NCI-H82 treated with DMSO at 0.1 percent for 48 hours (cell line): ENCODE measurements around the gene OR52N5.

ENCODE experiments used
- DNase-seq: peaks from one replicate; lab custom pipeline; 2025; ENCODE audit not compliant: unreplicated experiment; lab: John Stamatoyannopoulos, UW

Gene OR52N5

GRCh38 chr11:5783255-5783654 is at the start of gene OR52N5:
OR52N5 (minus strand) TSS chr11:5783355; CDS start chr11:5778634, 4,721 bp downstream.
- no peak for DNase-seq

GRCh38 chr11:5831196-5831829 is 48.2 kb upstream of the OR52N5 start:
- DNase-seq: no peak

DNA sequence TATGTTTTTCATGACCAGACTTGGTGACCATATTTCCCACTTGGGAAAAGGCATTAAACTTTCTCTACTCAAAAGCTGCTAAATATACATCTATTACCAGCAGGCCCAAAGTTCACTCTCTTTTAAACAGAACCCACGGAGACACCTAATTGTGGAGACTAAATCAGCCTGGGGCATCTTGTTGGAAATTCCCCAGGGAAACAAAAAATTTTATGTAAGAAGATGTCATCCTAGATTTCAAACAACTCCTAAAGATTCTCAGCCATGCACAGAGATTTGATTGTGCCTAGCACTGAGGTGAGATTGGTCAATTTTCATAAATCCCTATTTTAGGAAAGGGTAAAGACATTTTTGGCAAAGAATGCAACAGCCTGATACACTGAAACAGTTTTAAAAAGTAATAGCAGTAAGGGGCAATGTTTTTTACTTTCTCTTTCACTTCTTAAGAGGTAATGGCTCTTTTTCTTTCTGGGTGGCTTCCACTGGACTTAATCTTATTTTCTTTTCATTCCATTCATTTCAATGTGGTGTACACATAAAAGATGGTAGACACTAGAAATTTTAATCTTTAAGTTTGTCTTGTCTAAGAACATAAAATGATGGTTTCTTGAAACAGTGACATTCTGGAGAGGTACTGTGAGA is 35.2 kb upstream of the OR52N5 start:
- DNase-seq: no peak

DNA sequence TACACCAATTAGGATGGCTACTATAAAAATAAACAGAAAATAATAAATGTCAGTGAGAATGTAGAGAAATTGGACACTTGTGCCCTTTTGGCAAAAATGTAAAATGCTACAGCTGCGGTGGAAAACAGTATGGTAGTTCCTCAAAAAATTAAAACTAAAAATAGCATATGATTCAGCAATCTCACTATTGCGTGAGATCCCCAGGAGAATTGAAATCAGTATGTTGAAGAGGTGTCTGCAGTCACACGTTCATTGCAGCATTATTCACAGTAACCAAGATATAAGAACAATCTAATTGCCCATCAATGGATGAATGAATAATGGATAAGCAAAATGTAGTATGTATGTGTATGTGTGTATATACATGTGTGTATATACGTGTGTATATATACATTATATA is 32.4 kb upstream of the OR52N5 start:
- DNase-seq: no peak

DNA sequence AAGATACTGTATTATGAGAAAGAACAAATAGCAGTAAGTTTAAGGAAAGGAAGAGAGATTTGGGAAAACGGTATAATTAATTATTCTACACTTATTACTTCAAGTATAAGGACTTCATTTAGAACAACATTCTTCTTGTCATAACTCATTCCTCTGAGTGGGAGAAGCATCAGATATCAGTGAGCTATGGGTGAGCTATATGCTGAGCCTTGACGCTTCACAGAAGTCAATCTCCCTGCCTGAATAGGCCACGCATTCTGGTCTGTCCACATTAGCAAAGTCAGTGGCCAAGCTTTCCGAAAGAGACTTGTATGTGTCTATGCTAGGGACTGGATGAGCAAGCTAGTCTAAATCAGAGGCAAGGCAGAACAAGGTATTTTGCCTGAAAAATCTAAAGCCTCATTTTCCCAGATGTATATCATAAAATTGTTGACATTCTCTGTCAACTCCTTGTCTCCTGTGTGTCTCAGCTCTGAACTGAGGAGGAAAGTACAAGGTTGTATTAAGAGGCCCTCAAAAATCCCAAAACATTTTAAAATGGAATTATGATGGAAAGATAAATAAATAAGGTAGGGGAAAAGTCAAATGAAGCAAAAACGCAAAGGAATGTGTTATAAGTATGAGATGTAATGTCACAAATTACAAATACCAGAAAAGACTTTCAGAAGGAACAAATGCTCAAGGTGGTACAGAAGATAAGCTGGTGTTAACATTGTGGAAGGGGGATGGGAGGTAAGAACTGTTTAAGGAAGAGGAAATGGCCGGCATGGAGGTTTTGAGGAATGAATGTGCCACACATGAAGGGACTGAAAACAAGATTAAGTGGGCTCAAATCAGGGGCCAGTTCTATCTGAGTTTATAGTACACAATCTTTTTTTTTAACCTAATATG is 27.0 kb upstream of the OR52N5 start:
- no peak for DNase-seq

GRCh38 chr11:5809122-5809519 is 26.0 kb upstream of the OR52N5 start:
- DNase-seq: no peak

DNA sequence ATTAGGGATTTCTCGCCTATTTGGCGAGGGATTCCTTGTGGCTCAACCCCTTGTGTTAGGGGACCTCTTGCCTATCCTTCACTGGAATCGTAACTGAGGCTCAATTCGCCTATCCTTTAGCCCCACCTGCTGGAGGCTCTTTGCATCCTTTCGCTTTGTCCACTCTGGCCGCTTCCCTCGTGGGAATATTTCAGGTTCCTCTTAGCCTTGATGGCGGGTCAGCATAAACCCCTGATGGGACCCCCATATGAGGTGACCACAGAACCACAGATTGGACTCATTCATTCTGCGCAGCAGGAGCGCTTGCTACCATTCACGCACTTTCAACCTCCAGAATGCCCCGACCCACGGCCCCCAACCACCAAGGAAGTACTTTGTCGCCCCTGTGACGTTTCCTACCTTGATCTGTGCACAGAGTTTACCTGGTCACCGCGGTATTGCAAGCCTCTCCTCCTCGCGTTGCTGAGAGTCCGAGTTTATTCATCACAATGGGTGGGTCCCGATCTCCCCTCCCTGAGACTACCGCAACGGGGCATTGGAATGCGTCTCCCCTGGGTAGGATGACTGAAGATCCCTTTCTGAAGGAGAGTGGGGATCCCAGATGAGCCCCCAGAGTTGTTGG is 25.5 kb upstream of the OR52N5 start, which contains the start of gene OR52N2:
TSS of gene OR52N2 (plus strand) at position 425 of the 622 bp plus-strand sequence. CDS start 11,412 bp downstream, outside the sequence.
- DNase-seq: no peak

DNA sequence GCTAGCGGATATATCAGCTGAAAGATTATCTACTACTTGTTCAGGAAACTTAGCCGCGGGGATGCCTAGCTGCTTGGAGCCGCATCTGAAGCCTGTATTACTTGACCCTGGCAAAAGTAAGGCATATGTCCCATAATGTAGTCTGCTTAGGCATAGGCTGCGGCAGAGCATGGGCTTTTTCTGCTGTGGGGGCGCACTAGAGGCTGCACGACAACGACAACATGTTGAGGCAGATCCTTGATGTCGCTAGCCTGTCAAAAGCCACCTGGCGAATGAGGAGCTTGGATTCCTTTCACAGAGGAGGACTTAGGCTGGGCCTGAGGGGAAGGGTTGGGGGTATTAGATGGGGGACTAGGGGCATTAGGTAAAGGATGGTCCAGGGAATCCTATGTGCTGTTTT is 24.4 kb upstream of the OR52N5 start:
- no peak for DNase-seq

GRCh38 chr11:5803982-5804381 is 20.8 kb upstream of the OR52N5 start:
- DNase-seq: no peak

DNA sequence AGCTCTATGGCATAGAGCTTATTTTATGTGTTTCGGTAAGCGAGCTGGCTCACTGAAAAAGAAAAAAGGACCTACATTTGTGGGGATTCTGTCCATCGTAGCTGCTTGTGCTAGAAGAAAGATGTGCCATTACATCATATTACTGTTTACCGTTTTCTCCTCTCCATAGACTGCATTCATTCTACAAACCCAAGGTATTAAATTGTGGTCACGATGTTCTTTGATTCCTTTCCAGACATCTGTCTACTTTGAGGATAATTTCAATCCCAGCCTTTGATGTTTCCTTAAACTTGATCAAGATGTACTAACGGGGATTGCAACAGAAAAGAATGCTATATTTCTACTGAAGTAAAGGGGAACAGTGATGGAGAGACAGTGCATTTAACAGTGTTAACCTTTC is 13.4 kb upstream of the OR52N5 start:
- DNase-seq: no peak

- DNase-seq: no peak
These were observed 8.0 kb upstream of the OR52N5 start, which contains the start of gene OR52N1 for GRCh38 chr11:5791165-5791564. OR52N1 (minus strand) TSS chr11:5791265; CDS start chr11:5788816, 2,449 bp downstream.

DNA sequence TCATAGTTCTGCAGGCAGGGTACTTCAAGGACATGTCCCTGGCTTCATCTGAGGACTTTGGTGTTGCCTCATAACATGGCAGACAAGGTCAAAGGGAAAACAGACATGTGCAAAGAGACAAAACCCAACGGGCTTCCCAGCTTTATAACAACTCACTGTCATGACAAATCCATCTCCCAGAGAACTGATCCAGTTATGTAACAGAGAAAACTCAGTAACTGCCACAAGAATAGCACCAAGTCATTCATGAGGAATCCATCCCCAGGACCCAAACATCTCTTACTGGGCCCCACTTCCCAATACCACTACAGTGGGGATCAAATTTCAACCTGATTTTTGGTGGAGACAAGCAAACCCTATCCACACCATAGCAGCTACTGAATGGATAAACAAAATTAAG is 16.1 kb downstream of the OR52N5 start:
- DNase-seq: no peak

- DNase-seq: no peak
These were observed 29.2 kb downstream of the OR52N5 start, which contains the start of gene OR52N4 for GRCh38 chr11:5753943-5754342. OR52N4 (plus strand) TSS chr11:5754243; CDS start chr11:5754741, 498 bp downstream.

DNA sequence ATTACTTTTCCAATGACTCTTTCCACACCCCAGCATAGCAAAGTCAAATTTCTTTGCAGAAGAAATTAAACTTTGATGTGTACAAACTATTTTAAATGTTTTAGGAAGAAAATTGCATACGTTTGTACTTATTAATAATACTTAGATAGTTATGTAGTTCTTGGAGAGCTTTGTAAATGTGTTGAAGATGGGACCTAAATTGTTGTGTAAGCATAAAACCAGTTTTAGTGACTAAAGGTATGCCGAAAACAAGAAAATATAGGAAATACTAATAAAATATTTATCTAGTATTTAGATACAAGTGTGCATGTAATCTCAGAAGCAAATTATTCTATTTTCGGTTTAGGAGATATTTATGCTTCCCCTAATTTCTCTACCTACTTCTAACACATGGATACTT is 33.3 kb downstream of the OR52N5 start:
- no peak for DNase-seq

GRCh38 chr11:5746614-5747013 is 36.5 kb downstream of the OR52N5 start:
- no peak for DNase-seq

DNA sequence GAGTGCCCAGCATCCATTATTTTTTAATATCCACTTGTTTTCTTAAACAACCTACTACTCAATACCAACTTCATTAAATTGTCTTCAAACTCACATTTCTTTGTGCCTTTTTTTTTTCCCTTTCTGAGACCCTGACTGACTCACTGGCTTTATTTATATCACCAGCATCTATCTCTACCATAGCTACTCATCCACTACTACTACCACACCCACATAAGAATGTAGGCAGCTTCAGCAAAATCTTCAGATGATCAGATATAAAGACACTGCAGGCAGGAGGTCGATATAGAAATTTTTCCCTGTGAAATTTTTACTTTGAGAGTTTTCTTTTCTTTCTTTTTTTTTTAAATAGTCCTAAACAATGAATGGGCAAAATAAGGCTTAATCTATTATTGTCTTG is 44.7 kb downstream of the OR52N5 start:
- no peak for DNase-seq

DNA sequence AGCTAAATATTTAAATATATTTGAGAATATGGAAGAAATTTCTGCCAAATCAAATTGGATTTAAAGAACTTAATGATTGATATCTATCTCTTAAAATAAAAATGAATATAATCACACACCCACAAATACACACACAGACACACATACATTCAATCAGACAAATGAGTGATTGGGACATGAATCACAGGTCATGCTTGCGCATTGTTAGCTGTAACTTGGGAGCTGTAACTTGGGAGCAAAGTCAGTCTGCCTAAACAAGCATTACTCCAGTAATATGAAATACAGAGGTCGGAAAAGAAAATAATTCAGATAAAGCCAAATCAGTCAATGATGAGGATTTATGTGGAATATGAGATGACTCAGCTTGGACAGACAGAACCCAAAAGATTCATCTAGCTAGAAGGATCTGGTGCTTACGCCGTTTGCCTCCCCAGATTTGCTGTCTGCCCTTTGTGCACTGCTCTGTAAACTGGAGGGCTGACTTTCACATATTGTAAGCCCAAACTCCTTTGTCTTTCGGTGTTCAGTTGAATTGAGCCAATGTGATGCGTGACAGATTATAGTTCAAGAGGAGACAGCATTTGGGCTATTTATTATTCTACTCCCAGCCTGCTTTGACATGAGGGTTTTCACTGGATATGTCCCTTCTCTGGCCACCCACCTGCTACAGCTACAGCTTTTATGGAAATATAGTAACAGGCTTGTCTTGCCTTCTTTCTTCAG is 45.3 kb downstream of the OR52N5 start:
- DNase-seq: no peak

- no peak for DNase-seq
These were observed 46.1 kb downstream of the OR52N5 start for GRCh38 chr11:5737091-5737490.

- DNase-seq: no peak
These were observed 46.8 kb downstream of the OR52N5 start, which contains the start of gene OR56B1 for GRCh38 chr11:5736396-5736795. OR56B1 (plus strand) TSS chr11:5736448; CDS start chr11:5736517, 69 bp downstream.

- no peak for DNase-seq
These were observed 55.5 kb downstream of the OR52N5 start for GRCh38 chr11:5727691-5728090.
